OCI-LY1 (cell line): ENCODE data around the gene GSTM2.

Experiments used
- H2AFZ ChIP-seq: fragments of 200-600 bp; sonication (generic), shearing (Covaris generic); 2 replicates; pipeline ENCODE4 v1.6.0; 2014; ENCODE audit warnings: antibody characterized with exemption, mild to moderate bottlenecking, low read length
- H3F3A ChIP-seq: fragments of 200-600 bp; sonication (generic), shearing (Covaris generic); 2 replicates; pipeline ENCODE4 v1.6.0; 2014; ENCODE audit warnings: mild to moderate bottlenecking, antibody characterized with exemption, low read length, moderate library complexity; ENCODE audit not compliant: insufficient read depth
- H3K27ac ChIP-seq: fragments of 200-600 bp; sonication (generic); 2 replicates; pipeline ENCODE4 v1.5.1; 2014; ENCODE audit warnings: low read length, mixed run types, mild to moderate bottlenecking, low read depth; ENCODE audit not compliant: poor library complexity, severe bottlenecking
- H3K27me3 ChIP-seq: fragments of 200-600 bp; sonication (generic); 2 replicates; pipeline ENCODE4 v1.6.0; 2014; ENCODE audit warnings: antibody characterized with exemption, mild to moderate bottlenecking, low read length, moderate library complexity; ENCODE audit not compliant: insufficient read depth
- H3K36me3 ChIP-seq: fragments of 200-600 bp; sonication (generic); 2 replicates; pipeline ENCODE4 v1.6.1; 2014; ENCODE audit warnings: mild to moderate bottlenecking, antibody characterized with exemption, low read length, moderate library complexity, mixed read lengths; ENCODE audit not compliant: insufficient read depth
- H3K4me1 ChIP-seq: fragments of 200-600 bp; sonication (generic); 2 replicates; pipeline ENCODE4 v1.5.1; 2014; ENCODE audit warnings: mild to moderate bottlenecking, low read length, moderate library complexity; ENCODE audit not compliant: insufficient read depth, severe bottlenecking
- H3K4me2 ChIP-seq: fragments of 200-600 bp; sonication (generic), shearing (Covaris generic); 2 replicates; pipeline ENCODE4 v1.6.1; 2014; ENCODE audit warnings: low read length
- H3K4me3 ChIP-seq: fragments of 200-600 bp; sonication (generic); 2 replicates; pipeline ENCODE4 v1.5.1; 2014; ENCODE audit warnings: low read length, low read depth, mild to moderate bottlenecking, mixed read lengths; ENCODE audit not compliant: poor library complexity, severe bottlenecking
- H3K79me2 ChIP-seq: fragments of 200-600 bp; shearing (Covaris generic); 2 replicates; pipeline ENCODE4 v1.6.1; 2016; ENCODE audit warnings: mixed run types, low read length, mixed read lengths; ENCODE audit not compliant: insufficient read depth
- H3K9ac ChIP-seq: fragments of 200-600 bp; sonication (generic), shearing (Covaris generic); 2 replicates; pipeline ENCODE4 v1.6.1; 2014; ENCODE audit warnings: mild to moderate bottlenecking, low read length, mixed read lengths
- H3K9me2 ChIP-seq: fragments of 200-600 bp; sonication (generic), shearing (Covaris generic); 2 replicates; pipeline ENCODE4 v1.6.1; 2014; ENCODE audit warnings: low read depth, mild to moderate bottlenecking, low read length, mixed read lengths
- H3K9me3 ChIP-seq: fragments of 200-600 bp; shearing (Covaris generic); 2 replicates; pipeline ENCODE4 v1.6.1; 2014; ENCODE audit warnings: low read length, mixed read lengths
- H4K20me1 ChIP-seq: fragments of 200-600 bp; sonication (generic), shearing (Covaris generic); 2 replicates; pipeline ENCODE4 v1.6.0; 2016; ENCODE audit warnings: mild to moderate bottlenecking, low read length; ENCODE audit not compliant: insufficient read depth
- EZH2 ChIP-seq: fragments of 200-600 bp; sonication (generic), shearing (Covaris generic); IDR thresholded peaks from 2 replicates; pipeline ENCODE4 v1.8.0; 2017; ENCODE audit warnings: borderline replicate concordance, mixed run types, mild to moderate bottlenecking, antibody characterized with exemption, low read length, moderate library complexity, mixed read lengths
- TF ChIP-seq, protein P1 (sequence below): fragments of 200-600 bp; sonication (generic), shearing (Covaris generic); IDR thresholded peaks from 2 replicates; pipeline ENCODE4 v1.5.1; 2017; ENCODE audit warnings: mild to moderate bottlenecking, antibody characterized with exemption, low read length, moderate library complexity, mixed read lengths

GSTM2 gene

DNA sequence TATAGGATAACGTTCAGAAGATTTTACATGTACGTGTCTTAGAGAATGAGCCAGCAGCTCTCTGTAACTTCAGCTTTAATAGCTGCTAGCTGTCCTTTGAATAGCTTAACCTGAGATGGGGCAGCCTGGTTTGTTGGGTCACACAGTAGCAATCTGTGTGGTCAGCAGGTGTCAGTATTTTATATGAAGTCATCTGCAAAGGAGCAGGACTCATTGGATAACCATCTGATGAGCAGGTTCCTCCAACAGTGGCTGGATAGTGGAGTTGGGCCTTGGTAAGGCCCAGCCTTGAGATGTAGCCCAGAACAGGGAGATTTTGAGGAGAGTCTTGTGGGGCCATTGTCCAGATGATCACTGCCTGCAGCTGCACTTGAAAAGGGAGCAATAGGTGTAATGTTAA is 50.6 kb downstream of the GSTM2 start:
- no peak overlapping the region for H3K4me2 ChIP-seq
- H3K4me1 ChIP-seq: no peaks in the 10 kb centered on the region
- TF ChIP-seq, protein P1, sequence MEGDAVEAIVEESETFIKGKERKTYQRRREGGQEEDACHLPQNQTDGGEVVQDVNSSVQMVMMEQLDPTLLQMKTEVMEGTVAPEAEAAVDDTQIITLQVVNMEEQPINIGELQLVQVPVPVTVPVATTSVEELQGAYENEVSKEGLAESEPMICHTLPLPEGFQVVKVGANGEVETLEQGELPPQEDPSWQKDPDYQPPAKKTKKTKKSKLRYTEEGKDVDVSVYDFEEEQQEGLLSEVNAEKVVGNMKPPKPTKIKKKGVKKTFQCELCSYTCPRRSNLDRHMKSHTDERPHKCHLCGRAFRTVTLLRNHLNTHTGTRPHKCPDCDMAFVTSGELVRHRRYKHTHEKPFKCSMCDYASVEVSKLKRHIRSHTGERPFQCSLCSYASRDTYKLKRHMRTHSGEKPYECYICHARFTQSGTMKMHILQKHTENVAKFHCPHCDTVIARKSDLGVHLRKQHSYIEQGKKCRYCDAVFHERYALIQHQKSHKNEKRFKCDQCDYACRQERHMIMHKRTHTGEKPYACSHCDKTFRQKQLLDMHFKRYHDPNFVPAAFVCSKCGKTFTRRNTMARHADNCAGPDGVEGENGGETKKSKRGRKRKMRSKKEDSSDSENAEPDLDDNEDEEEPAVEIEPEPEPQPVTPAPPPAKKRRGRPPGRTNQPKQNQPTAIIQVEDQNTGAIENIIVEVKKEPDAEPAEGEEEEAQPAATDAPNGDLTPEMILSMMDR: no peak
- TF ChIP-seq EZH2: no peak
- no peaks in the 10 kb centered on the region for H4K20me1 ChIP-seq
- no peak overlapping the region for H3K9ac ChIP-seq
- no peaks in the 10 kb centered on the region for H3K79me2 ChIP-seq
- H3K27ac ChIP-seq: no peak overlapping the region
- peaks cover 6% of the 10 kb centered on the region; the same call in 1 of the 2 replicates for H3K27me3 ChIP-seq
- H3F3A ChIP-seq: no peaks in the 10 kb centered on the region
- no peaks in the 10 kb centered on the region for H3K9me2 ChIP-seq
- H2AFZ ChIP-seq: no peak overlapping the region
- H3K4me3 ChIP-seq: no peak overlapping the region
- H3K9me3 ChIP-seq: no peaks in the 10 kb centered on the region
- H3K36me3 ChIP-seq: no peaks in the 10 kb centered on the region

DNA sequence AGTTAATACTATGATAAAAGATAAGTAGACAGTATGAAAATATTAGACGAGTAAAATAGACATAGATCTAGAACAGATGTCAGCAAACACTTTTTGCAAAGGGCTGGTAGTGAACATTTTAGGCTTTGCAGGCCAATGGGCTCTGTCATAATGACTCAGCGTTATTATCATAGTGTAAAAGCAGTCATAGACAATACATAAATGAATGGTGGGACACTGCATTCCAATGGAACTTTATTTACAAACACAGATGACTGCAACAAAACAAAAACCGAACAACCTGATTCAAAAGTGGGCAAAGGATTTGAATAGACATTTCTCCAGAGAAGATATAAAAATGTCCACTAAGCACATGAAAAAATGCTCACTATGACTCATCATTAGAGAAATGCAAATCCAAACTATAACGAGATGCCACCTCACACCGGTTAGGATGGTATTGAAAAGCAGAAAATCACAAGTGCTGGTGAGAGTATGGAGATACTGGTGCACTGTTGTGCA is 51.5 kb downstream of the GSTM2 start:
- TF ChIP-seq, protein P1: no peak
- TF ChIP-seq EZH2: no peak
- H3K36me3 ChIP-seq: no peaks in the 10 kb centered on the region
- no peaks in the 10 kb centered on the region for H3K79me2 ChIP-seq
- H4K20me1 ChIP-seq: no peaks in the 10 kb centered on the region
- H3K27ac ChIP-seq: no peak overlapping the region
- no peaks in the 10 kb centered on the region for H3F3A ChIP-seq
- H3K9me3 ChIP-seq: no peaks in the 10 kb centered on the region
- no peak overlapping the region for H3K4me3 ChIP-seq
- no peak overlapping the region for H3K9ac ChIP-seq
- no peaks in the 10 kb centered on the region for H3K9me2 ChIP-seq
- no peak overlapping the region for H3K4me2 ChIP-seq
- no peaks in the 10 kb centered on the region for H3K4me1 ChIP-seq
- H3K27me3 ChIP-seq: peaks cover 6% of the 10 kb centered on the region; the same call in 1 of the 2 replicates
- H2AFZ ChIP-seq: no peak overlapping the region

DNA sequence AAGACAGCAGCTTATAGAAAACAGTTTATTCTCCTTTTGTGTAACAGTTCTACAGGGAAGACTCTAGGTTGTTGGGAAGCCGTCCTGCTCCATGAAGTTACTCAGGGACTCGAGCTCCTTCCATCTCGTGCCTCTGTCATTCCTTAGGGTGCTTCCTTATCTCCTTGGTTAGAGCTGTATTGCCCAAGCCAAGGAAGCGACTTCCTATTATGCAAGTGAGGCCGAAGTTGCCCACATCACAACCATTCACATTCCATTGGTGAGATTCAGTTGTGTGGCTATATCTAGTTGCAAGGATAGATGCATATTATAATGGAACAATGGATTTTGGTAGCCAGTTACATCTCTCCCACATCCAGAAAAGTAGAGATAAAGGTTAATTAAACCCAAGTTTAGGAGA is 53.2 kb downstream of the GSTM2 start:
- H3K27ac ChIP-seq: no peak overlapping the region
- no peaks in the 10 kb centered on the region for H3K79me2 ChIP-seq
- H3K4me1 ChIP-seq: no peaks in the 10 kb centered on the region
- no peak overlapping the region for H3K4me2 ChIP-seq
- TF ChIP-seq, protein P1: no peak
- no peak for TF ChIP-seq EZH2
- peaks cover 6% of the 10 kb centered on the region; the same call in 1 of the 2 replicates for H3K27me3 ChIP-seq
- H3F3A ChIP-seq: no peaks in the 10 kb centered on the region
- H3K4me3 ChIP-seq: no peak overlapping the region
- H3K9ac ChIP-seq: no peak overlapping the region
- H3K9me3 ChIP-seq: no peaks in the 10 kb centered on the region
- H3K9me2 ChIP-seq: no peaks in the 10 kb centered on the region
- H2AFZ ChIP-seq: no peak overlapping the region
- no peaks in the 10 kb centered on the region for H4K20me1 ChIP-seq
- no peaks in the 10 kb centered on the region for H3K36me3 ChIP-seq
